NCI-H1417 (cell line): Measurements from ENCODE around the gene COL6A3.
A peak's percentile ranks its signal among the peaks of the same experiment; 100 is the strongest.

Experiments used
- DNase-seq, 3 experiments: peaks; one replicate each; lab custom pipeline; 2025; lab: John Stamatoyannopoulos, UW

The COL6A3 gene

GRCh38 chr2:237413777-237414661, at the start of gene COL6A3:
TSS of gene COL6A3 (minus strand) at chr2:237414164. CDS start at chr2:237396817, 17,347 bp downstream.
- DNase-seq, result no peak

- DNase-seq, result no peak
Observed at GRCh38 chr2:237459741-237460174, 45.8 kb upstream of the COL6A3 start.

- no peak for DNase-seq
Observed at GRCh38 chr2:237459226-237459625, 45.3 kb upstream of the COL6A3 start.

GRCh38 chr2:237458519-237458918, 44.6 kb upstream of the COL6A3 start:
- DNase-seq, result no peak

GRCh38 chr2:237457388-237457941, 43.5 kb upstream of the COL6A3 start:
- DNase-seq, result no peak

GRCh38 chr2:237456200-237456843, 42.4 kb upstream of the COL6A3 start:
- DNase-seq, result no peak

GRCh38 chr2:237455764-237456163, 41.8 kb upstream of the COL6A3 start:
- no peak for DNase-seq

GRCh38 chr2:237453671-237454070, 39.7 kb upstream of the COL6A3 start:
- peak in 1 of 3 experiments; percentile 2 for DNase-seq

GRCh38 chr2:237452861-237453260, 38.9 kb upstream of the COL6A3 start:
- no peak for DNase-seq

- DNase-seq, result no peak
Observed at GRCh38 chr2:237451643-237452469, 37.9 kb upstream of the COL6A3 start.

GRCh38 chr2:237450583-237450982, 36.6 kb upstream of the COL6A3 start:
- no peak for DNase-seq

GRCh38 chr2:237450108-237450507, 36.1 kb upstream of the COL6A3 start:
- DNase-seq, result no peak

- DNase-seq, result no peak
Observed at GRCh38 chr2:237449193-237449881, 35.4 kb upstream of the COL6A3 start.

GRCh38 chr2:237448626-237449025, 34.7 kb upstream of the COL6A3 start:
- DNase-seq, result no peak

GRCh38 chr2:237448171-237448570, 34.2 kb upstream of the COL6A3 start:
- no peak for DNase-seq

- DNase-seq, result no peak
Observed at GRCh38 chr2:237447496-237447895, 33.5 kb upstream of the COL6A3 start.

GRCh38 chr2:237446338-237446665, 32.3 kb upstream of the COL6A3 start:
- DNase-seq, result no peak

- DNase-seq, result no peak
Observed at GRCh38 chr2:237445611-237446337, 31.8 kb upstream of the COL6A3 start.

- DNase-seq, result no peak
Observed at GRCh38 chr2:237444071-237444470, 30.1 kb upstream of the COL6A3 start.

- DNase-seq, result no peak
Observed at GRCh38 chr2:237441605-237442274, 27.8 kb upstream of the COL6A3 start.
